ENCODE data around the gene WIPF3. TPM values are rescaled to one million over a fixed set of nuclear protein-coding genes. Genes with fewer than 3 reads are reported as not detected.
A peak's percentile ranks its signal among the peaks of the same experiment; 100 is the strongest.

WIPF3 gene
- total and polyA plus RNA-seq, 7 experiments from 2014 or later = 0.08 TPM; not detected in 6

DNA sequence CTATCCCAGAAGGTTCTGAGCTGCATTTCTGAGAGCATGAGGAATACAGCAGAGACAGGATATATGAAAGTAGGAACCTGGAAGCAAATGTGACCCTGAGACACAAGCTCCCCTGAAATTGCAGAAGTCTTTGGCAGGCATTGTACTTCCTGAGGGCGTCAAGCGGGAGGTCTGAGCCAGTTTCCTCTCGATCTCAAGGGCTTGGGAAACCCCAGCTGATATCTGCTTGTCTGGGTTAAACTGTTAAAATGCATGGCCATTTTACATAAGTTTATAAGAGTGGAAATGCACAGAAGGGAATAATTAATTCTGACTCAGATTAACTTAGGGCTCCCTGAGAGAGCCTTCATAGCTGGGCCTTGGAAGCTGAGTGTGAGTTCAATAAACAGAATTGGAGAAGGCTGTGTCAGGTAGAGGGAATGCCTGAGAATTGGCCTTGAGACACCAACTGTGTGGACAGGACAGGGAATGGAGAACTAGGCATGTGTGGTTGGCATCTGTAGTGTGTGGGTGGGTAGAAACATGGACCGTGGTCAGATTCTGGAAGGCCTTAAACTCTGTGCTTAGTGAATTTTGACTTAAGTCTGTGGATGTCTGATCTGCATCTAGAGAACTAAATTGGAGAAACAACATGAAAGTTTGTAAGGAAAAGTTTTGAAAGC is 53.3 kb downstream of the WIPF3 start:
- no peak overlapping the region for H3K4me3 Mint-ChIP-seq
- Histone ChIP-seq H3K4me1 (ENCODE audit: control insufficient read depth in 2 of 2, insufficient read depth in 2 of 2, low read length in 2 of 2) (no peaks in the 10 kb centered on the region), H3K27ac (ENCODE audit: low read depth, low read length) (no peak overlapping the region), H3K4me3 (ENCODE audit: low read length) (no peak overlapping the region), H3K9me3 (ENCODE audit: control insufficient read depth in 2 of 3, low read length in 3 of 3) (no peaks in the 10 kb centered on the region), H3K36me3 (ENCODE audit: control insufficient read depth in 2 of 3, insufficient read depth in 3 of 3, low read length in 3 of 3) (no peaks in the 10 kb centered on the region), H3K27me3 (ENCODE audit: control insufficient read depth in 2 of 2, insufficient read depth in 2 of 2, low read length in 2 of 2) (peaks cover 0 to 3% of the 10 kb centered on the region in 2 donors)
- H3K9me3 Mint-ChIP-seq = peaks cover 0 to 1% (median 0%) of the 10 kb centered on the region in 11 donors
- DNase-seq (no peak), ATAC-seq (peak; percentile 41)
- intact Hi-C loops (cut with micrococcal nuclease) = no loop called here
- ChIA-PET CTCF (no interaction called here), POLR2A (no interaction called here)
- H3K4me1 Mint-ChIP-seq = no peaks in the 10 kb centered on the region
- H3K27ac Mint-ChIP-seq = no peak overlapping the region
- peaks cover 0 to 16% (median 10%) of the 10 kb centered on the region in 5 donors for H3K27me3 Mint-ChIP-seq
- H3K36me3 Mint-ChIP-seq = no peaks in the 10 kb centered on the region

DNA sequence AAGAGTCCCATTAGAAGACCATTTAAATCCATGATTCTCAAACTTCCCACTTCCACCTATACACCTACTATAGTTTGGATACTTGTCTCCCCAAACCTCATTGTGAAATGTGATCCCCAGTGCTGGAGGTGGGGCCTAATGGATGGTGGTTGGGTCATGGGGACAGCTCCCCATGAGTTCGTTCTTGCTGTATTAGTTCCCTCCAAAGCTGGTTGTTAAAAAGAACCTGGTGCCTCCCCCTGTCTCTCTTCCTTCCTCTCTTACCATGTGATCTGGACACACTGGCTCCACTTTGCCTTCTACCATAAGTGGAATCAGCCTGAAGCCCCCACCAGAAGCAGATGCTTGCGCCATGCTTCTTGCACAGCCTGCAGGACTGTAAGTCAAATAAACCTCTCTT is 53.9 kb downstream of the WIPF3 start:
- Histone ChIP-seq H3K27me3 (ENCODE audit: control insufficient read depth in 2 of 2, insufficient read depth in 2 of 2, low read length in 2 of 2) (peaks cover 0 to 3% of the 10 kb centered on the region in 2 donors), H3K4me1 (ENCODE audit: control insufficient read depth in 2 of 2, insufficient read depth in 2 of 2, low read length in 2 of 2) (no peaks in the 10 kb centered on the region), H3K27ac (ENCODE audit: low read depth, low read length) (no peak overlapping the region), H3K4me3 (ENCODE audit: low read length) (no peak overlapping the region), H3K9me3 (ENCODE audit: control insufficient read depth in 2 of 3, low read length in 3 of 3) (no peaks in the 10 kb centered on the region), H3K36me3 (ENCODE audit: control insufficient read depth in 2 of 3, insufficient read depth in 3 of 3, low read length in 3 of 3) (no peaks in the 10 kb centered on the region)
- Mint-ChIP-seq H3K4me3 (no peak overlapping the region), H3K9me3 (peaks cover 0 to 1% (median 0%) of the 10 kb centered on the region in 11 donors), H3K27me3 (peaks cover 0 to 14% (median 10%) of the 10 kb centered on the region in 5 donors), H3K4me1 (no peaks in the 10 kb centered on the region), H3K27ac (no peak overlapping the region), H3K36me3 (no peaks in the 10 kb centered on the region)
- DNase-seq (no peak), ATAC-seq (no peak)
- intact Hi-C loops (cut with micrococcal nuclease) = no loop called here
- POLR2A ChIA-PET = no interaction called here
- CTCF ChIA-PET = no interaction called here

DNA sequence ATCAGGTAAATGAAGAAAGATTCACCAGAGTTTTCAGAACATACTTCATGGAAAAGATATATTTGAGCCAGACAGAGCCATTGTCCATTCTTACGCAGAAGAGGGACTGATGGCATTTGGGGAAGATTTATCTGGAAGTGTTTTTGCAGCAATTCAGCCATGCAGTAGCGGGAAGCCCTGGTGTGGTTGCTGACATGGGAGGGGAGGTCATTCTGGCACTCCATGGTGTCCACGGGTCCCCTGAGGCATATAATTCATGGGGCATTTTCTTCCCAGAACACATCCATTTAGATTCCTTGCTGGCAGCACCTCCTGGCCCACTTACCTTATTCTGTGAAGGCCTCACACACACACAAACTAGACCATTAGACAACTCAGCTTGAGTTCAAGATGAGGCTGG is 55.6 kb downstream of the WIPF3 start:
- intact Hi-C loops (cut with micrococcal nuclease) = no loop called here
- ChIA-PET CTCF (no interaction called here), POLR2A (no interaction called here)
- no peaks in the 10 kb centered on the region for H3K9me3 ChIP-seq (ENCODE audit: control insufficient read depth in 2 of 3, low read length in 3 of 3)
- ATAC-seq = no peak
- DNase-seq = no peak
- Mint-ChIP-seq H3K27me3 (peaks cover 0 to 8% (median 8%) of the 10 kb centered on the region in 5 donors), H3K36me3 (no peaks in the 10 kb centered on the region), H3K9me3 (peaks cover 0 to 1% (median 0%) of the 10 kb centered on the region in 11 donors), H3K4me1 (peaks cover 0 to 3% (median 0%) of the 10 kb centered on the region in 7 donors), H3K27ac (no peak overlapping the region), H3K4me3 (no peak overlapping the region)
- no peak overlapping the region for H3K4me3 ChIP-seq (ENCODE audit: low read length)
- no peaks in the 10 kb centered on the region for H3K4me1 ChIP-seq (ENCODE audit: control insufficient read depth in 2 of 2, insufficient read depth in 2 of 2, low read length in 2 of 2)
- H3K27ac ChIP-seq (ENCODE audit: low read depth, low read length) = no peak overlapping the region
- H3K27me3 ChIP-seq (ENCODE audit: control insufficient read depth in 2 of 2, insufficient read depth in 2 of 2, low read length in 2 of 2) = peaks cover 0 to 3% of the 10 kb centered on the region in 2 donors
- H3K36me3 ChIP-seq (ENCODE audit: control insufficient read depth in 2 of 3, insufficient read depth in 3 of 3, low read length in 3 of 3) = no peaks in the 10 kb centered on the region

DNA sequence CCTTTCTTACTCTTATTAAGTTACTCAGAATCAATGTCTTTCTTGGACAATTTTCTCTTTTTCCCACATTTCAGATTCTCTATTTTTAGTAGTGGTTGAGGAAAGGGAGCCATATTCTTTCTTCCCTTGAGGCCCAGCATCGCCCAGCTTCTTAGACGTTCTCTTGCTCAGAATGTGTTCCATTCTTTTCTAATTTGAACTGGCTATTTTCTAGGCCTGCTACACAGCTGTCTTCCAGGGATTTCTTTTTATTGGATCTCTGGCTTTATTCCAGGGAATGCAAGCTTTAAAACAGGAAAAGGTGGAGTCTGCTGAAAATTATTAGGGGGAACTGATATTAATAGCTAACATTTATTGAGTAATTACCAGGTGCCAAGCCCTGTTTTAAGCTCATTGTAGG is 58.3 kb downstream of the WIPF3 start:
- ATAC-seq (no peak), DNase-seq (no peak)
- Histone ChIP-seq H3K4me1 (ENCODE audit: control insufficient read depth in 2 of 2, insufficient read depth in 2 of 2, low read length in 2 of 2) (no peaks in the 10 kb centered on the region), H3K36me3 (ENCODE audit: control insufficient read depth in 2 of 3, insufficient read depth in 3 of 3, low read length in 3 of 3) (no peaks in the 10 kb centered on the region), H3K9me3 (ENCODE audit: control insufficient read depth in 2 of 3, low read length in 3 of 3) (no peaks in the 10 kb centered on the region), H3K4me3 (ENCODE audit: low read length) (no peak overlapping the region), H3K27ac (ENCODE audit: low read depth, low read length) (no peak overlapping the region), H3K27me3 (ENCODE audit: control insufficient read depth in 2 of 2, insufficient read depth in 2 of 2, low read length in 2 of 2) (peaks cover 0 to 3% of the 10 kb centered on the region in 2 donors)
- intact Hi-C loops (cut with micrococcal nuclease) = no loop called here
- ChIA-PET POLR2A (no interaction called here), CTCF (interaction anchor here (0.6 kb wide), 1 partner anchor 1121 kb away, joined by 3 read pairs; no protein-coding TSS in a partner anchor)
- Mint-ChIP-seq H3K36me3 (no peaks in the 10 kb centered on the region), H3K9me3 (peaks cover 0 to 1% (median 0%) of the 10 kb centered on the region in 11 donors), H3K4me3 (no peak overlapping the region), H3K4me1 (peaks cover 0 to 3% (median 0%) of the 10 kb centered on the region in 7 donors), H3K27me3 (peaks cover 0 to 8% (median 7%) of the 10 kb centered on the region in 5 donors), H3K27ac (no peak overlapping the region)

DNA sequence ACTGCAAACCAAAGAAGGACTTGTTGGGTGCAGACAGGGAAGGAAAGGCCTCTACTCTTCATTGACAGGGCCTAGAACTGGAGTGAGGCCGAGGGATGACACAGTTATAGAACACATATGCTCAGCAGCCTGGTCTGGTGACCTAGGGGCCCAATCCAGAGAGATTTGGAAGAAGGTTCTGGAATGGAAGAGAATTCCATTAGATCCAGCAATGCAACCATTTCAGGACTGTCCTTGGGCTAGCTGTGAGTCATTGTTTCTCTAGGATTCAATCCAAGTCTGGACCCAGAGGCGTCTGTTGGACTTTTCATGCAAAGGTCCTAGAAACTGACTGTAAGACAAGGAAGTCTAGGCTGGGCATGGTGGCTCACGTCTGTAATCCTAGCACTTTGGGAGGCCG is 59.2 kb downstream of the WIPF3 start:
- H3K36me3 ChIP-seq (ENCODE audit: control insufficient read depth in 2 of 3, insufficient read depth in 3 of 3, low read length in 3 of 3) = no peaks in the 10 kb centered on the region
- peaks cover 0 to 3% (median 0%) of the 10 kb centered on the region in 7 donors for H3K4me1 Mint-ChIP-seq
- no peak overlapping the region for H3K27ac ChIP-seq (ENCODE audit: low read depth, low read length)
- ChIA-PET CTCF (no interaction called here), POLR2A (no interaction called here)
- intact Hi-C loops (cut with micrococcal nuclease) = no loop called here
- H3K27me3 ChIP-seq (ENCODE audit: control insufficient read depth in 2 of 2, insufficient read depth in 2 of 2, low read length in 2 of 2) = peaks cover 0 to 3% of the 10 kb centered on the region in 2 donors
- H3K36me3 Mint-ChIP-seq = no peaks in the 10 kb centered on the region
- no peaks in the 10 kb centered on the region for H3K9me3 ChIP-seq (ENCODE audit: control insufficient read depth in 2 of 3, low read length in 3 of 3)
- no peak overlapping the region for H3K4me3 ChIP-seq (ENCODE audit: low read length)
- no peak overlapping the region for H3K4me3 Mint-ChIP-seq
- H3K4me1 ChIP-seq (ENCODE audit: control insufficient read depth in 2 of 2, insufficient read depth in 2 of 2, low read length in 2 of 2) = no peaks in the 10 kb centered on the region
- no peak for DNase-seq
- H3K9me3 Mint-ChIP-seq = no peaks in the 10 kb centered on the region
- peaks cover 0 to 14% (median 8%) of the 10 kb centered on the region in 5 donors for H3K27me3 Mint-ChIP-seq
- no peak overlapping the region for H3K27ac Mint-ChIP-seq
- ATAC-seq = no peak

DNA sequence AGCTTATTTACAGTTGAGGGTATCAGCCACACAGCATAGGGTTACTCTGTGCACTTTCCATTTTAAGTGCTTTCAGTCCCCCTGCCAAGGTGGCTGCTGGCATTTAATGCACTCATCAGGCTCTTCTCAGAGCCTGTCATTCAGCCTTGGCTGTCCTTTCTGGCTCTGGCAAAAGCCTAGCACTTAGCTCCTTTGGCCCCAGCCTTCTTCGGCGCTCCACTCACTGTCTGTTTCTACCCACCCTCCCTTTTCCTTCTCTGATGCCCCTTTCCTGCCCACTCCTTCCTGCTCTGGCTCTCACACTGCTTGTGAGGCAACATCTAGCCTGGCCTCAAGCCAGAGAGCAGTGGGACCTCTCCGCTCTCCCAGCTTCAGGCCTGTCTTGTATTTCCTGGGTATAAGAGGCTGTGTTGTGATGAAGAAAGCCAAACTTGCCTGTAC is 60.2 kb downstream of the WIPF3 start:
- Histone ChIP-seq H3K9me3 (ENCODE audit: control insufficient read depth in 2 of 3, low read length in 3 of 3) (no peaks in the 10 kb centered on the region), H3K4me3 (ENCODE audit: low read length) (no peak overlapping the region), H3K36me3 (ENCODE audit: control insufficient read depth in 2 of 3, insufficient read depth in 3 of 3, low read length in 3 of 3) (no peaks in the 10 kb centered on the region), H3K27ac (ENCODE audit: low read depth, low read length) (no peak overlapping the region), H3K27me3 (ENCODE audit: control insufficient read depth in 2 of 2, insufficient read depth in 2 of 2, low read length in 2 of 2) (peaks cover 0 to 3% of the 10 kb centered on the region in 2 donors), H3K4me1 (ENCODE audit: control insufficient read depth in 2 of 2, insufficient read depth in 2 of 2, low read length in 2 of 2) (no peaks in the 10 kb centered on the region)
- Mint-ChIP-seq H3K9me3 (no peaks in the 10 kb centered on the region), H3K27me3 (peaks cover under 1 to 14% (median 11%) of the 10 kb centered on the region in 5 donors), H3K4me3 (no peak overlapping the region), H3K4me1 (peaks cover 0 to 3% (median 0%) of the 10 kb centered on the region in 7 donors), H3K36me3 (no peaks in the 10 kb centered on the region), H3K27ac (peak overlapping the region in 1 of 9 donors; percentile 27)
- ChIA-PET POLR2A (no interaction called here), CTCF (no interaction called here)
- DNase-seq = no peak
- no peak for ATAC-seq
- intact Hi-C loops (cut with micrococcal nuclease) = no loop called here

DNA sequence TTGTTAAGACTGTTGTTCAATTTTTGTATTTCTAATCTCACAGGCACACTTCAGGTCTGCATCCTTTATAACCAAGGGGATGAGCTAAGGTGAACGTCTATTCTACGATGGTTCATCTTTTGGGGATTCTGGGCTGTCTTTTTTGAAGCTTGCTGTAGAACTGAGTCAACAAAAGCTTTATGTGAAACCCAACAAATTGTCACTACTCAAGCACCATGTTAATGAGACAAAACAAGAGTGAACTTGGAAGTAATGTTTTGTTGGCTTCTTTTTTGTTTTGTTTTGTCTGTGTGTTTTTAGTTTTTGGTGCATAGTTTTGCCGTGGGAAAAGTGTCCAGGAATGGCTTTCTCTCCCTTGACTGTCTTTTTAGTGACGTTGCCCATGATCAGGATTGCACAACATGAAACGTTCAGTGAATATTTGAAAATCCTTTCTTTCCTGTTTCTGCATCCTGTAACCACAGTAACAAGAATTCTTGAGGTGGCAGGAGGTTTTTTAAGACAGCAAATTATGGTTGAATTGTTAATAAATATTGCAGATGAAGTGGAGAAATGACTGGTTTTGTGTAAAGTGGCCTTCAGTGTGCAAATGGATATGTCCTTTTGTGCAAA is 65.6 kb downstream of the WIPF3 start:
- Histone ChIP-seq H3K27me3 (ENCODE audit: control insufficient read depth in 2 of 2, insufficient read depth in 2 of 2, low read length in 2 of 2) (no peaks in the 10 kb centered on the region), H3K4me3 (ENCODE audit: low read length) (no peak overlapping the region), H3K27ac (ENCODE audit: low read depth, low read length) (no peak overlapping the region), H3K36me3 (ENCODE audit: control insufficient read depth in 2 of 3, insufficient read depth in 3 of 3, low read length in 3 of 3) (no peaks in the 10 kb centered on the region), H3K9me3 (ENCODE audit: control insufficient read depth in 2 of 3, low read length in 3 of 3) (no peaks in the 10 kb centered on the region), H3K4me1 (ENCODE audit: control insufficient read depth in 2 of 2, insufficient read depth in 2 of 2, low read length in 2 of 2) (no peaks in the 10 kb centered on the region)
- ATAC-seq (no peak), DNase-seq (no peak)
- no peaks in the 10 kb centered on the region for H3K36me3 Mint-ChIP-seq
- ChIA-PET POLR2A (no interaction called here), CTCF (no interaction called here)
- H3K27me3 Mint-ChIP-seq = peaks cover 13 to 20% (median 14%) of the 10 kb centered on the region in 5 donors
- no peak overlapping the region for H3K27ac Mint-ChIP-seq
- H3K4me3 Mint-ChIP-seq = no peak overlapping the region
- H3K9me3 Mint-ChIP-seq = no peaks in the 10 kb centered on the region
- intact Hi-C loops (cut with micrococcal nuclease) = no loop called here
- no peaks in the 10 kb centered on the region for H3K4me1 Mint-ChIP-seq

All from naive thymus-derived CD4-positive, alpha-beta T cell (primary cell).